ENCODE results near the gene RAB28.

RAB28 gene

GRCh38 chr4:13359809-13360208, 124.3 kb downstream of the RAB28 start:
- TF ChIP-seq CSDC2 (CRISPR knock-in tag; IDR thresholded peaks at IDR 0.05) (no peak), ESRRG (CRISPR knock-in tag; IDR thresholded peaks at IDR 0.05) (no peak), ZFP30 (CRISPR knock-in tag; IDR thresholded peaks at IDR 0.05) (no peak), ZFP3 (CRISPR knock-in tag; IDR thresholded peaks at IDR 0.05) (no peak), ISL1 (CRISPR knock-in tag; IDR thresholded peaks at IDR 0.05) (no peak), TSHZ2 (CRISPR knock-in tag; IDR thresholded peaks at IDR 0.05) (no peak), BACH2 (CRISPR knock-in tag; IDR thresholded peaks at IDR 0.05; ENCODE audit: borderline replicate concordance) (no peak), ZC3H10 (CRISPR knock-in tag; IDR thresholded peaks at IDR 0.05) (no peak), RARB (CRISPR knock-in tag; IDR thresholded peaks at IDR 0.05) (no peak), TCF4 (CRISPR knock-in tag; IDR thresholded peaks at IDR 0.05; ENCODE audit: borderline replicate concordance) (no peak)
- ATAC-seq: no peak

- no peak for ATAC-seq
- no peak for TF ChIP-seq ZFP30 (CRISPR knock-in tag; IDR thresholded peaks at IDR 0.05)
- TF ChIP-seq ARNTL (CRISPR knock-in tag; IDR thresholded peaks at IDR 0.05; ENCODE audit: borderline replicate concordance, low read depth): no peak
- no peak for TF ChIP-seq TSHZ2 (CRISPR knock-in tag; IDR thresholded peaks at IDR 0.05)
- no peak for TF ChIP-seq OSR1 (CRISPR knock-in tag; IDR thresholded peaks at IDR 0.05)
These were observed 128.8 kb downstream of the RAB28 start for GRCh38 chr4:13355111-13355880.

GRCh38 chr4:13349096-13349495, 135.0 kb downstream of the RAB28 start:
- TF ChIP-seq PATZ1 (CRISPR knock-in tag; IDR thresholded peaks at IDR 0.05; ENCODE audit: borderline replicate concordance) (no peak), SNAI2 (CRISPR knock-in tag; IDR thresholded peaks at IDR 0.05) (no peak), ZFP30 (CRISPR knock-in tag; IDR thresholded peaks at IDR 0.05) (no peak), CREB5 (CRISPR knock-in tag; IDR thresholded peaks at IDR 0.05; ENCODE audit: low read depth) (no peak), ISL1 (CRISPR knock-in tag; IDR thresholded peaks at IDR 0.05) (no peak), TOX (CRISPR knock-in tag; IDR thresholded peaks at IDR 0.05; ENCODE audit: borderline replicate concordance) (no peak), ZNF565 (CRISPR knock-in tag; conservative IDR thresholded peaks at IDR 0.05; ENCODE audit: low read depth) (no peak), ZFP3 (CRISPR knock-in tag; IDR thresholded peaks at IDR 0.05) (no peak), TCF4 (CRISPR knock-in tag; IDR thresholded peaks at IDR 0.05; ENCODE audit: borderline replicate concordance) (no peak), OSR1 (CRISPR knock-in tag; IDR thresholded peaks at IDR 0.05) (no peak), ZNF8 (CRISPR knock-in tag; IDR thresholded peaks at IDR 0.05) (no peak), CSRNP3 (CRISPR knock-in tag; IDR thresholded peaks at IDR 0.05) (no peak), ZC3H10 (CRISPR knock-in tag; IDR thresholded peaks at IDR 0.05) (no peak), ESRRG (CRISPR knock-in tag; IDR thresholded peaks at IDR 0.05) (no peak), RARB (CRISPR knock-in tag; IDR thresholded peaks at IDR 0.05) (no peak)
- no peak for ATAC-seq
